Skeletal muscle satellite cell (primary cell): ENCODE measurements around the gene SMURF2.
A peak's percentile ranks its signal among the peaks of the same experiment; 100 is the strongest.
"Not testable (repeated sequence)": the region's sequence is repeated elsewhere in the genome, so short reads cannot be mapped to it uniquely, and the experiment has no call there.

Source experiments
- H3K27me3 ChIP-seq: 2 replicates; pipeline ENCODE4 v1.7.0; 2013; ENCODE audit warnings: low read length; ENCODE audit not compliant: control insufficient read depth, insufficient read depth
- H3K36me3 ChIP-seq: 2 replicates; pipeline ENCODE4 v1.7.0; 2013; ENCODE audit warnings: mild to moderate bottlenecking, control low read depth, low read length; ENCODE audit not compliant: insufficient read depth
- H3K4me1 ChIP-seq: 2 replicates; pipeline ENCODE4 v1.7.0; 2013; ENCODE audit warnings: low read length; ENCODE audit not compliant: control insufficient read depth, insufficient read depth
- H3K4me2 ChIP-seq: 2 replicates; pipeline ENCODE4 v1.7.0; 2013; ENCODE audit warnings: mild to moderate bottlenecking, low read length
- H3K4me3 ChIP-seq: 2 replicates; pipeline ENCODE4 v1.7.0; 2013; ENCODE audit warnings: low read length
- H3K9ac ChIP-seq: 2 replicates; pipeline ENCODE4 v1.7.0; 2013; ENCODE audit warnings: mild to moderate bottlenecking, low read depth, low read length, moderate library complexity
- H3K9me3 ChIP-seq: replicated peaks from 2 replicates; pipeline ENCODE4 v1.7.0; 2013; ENCODE audit warnings: mild to moderate bottlenecking, control low read depth, low read length

Gene SMURF2

GRCh38 chr17:64580384-64581315 is 81.5 kb downstream of the SMURF2 start:
- Histone ChIP-seq H3K27me3 (no peaks in the 10 kb centered on the region), H3K9me3 (no peaks in the 10 kb centered on the region), H3K4me2 (no peak overlapping the region), H3K36me3 (peaks cover 79% of the 10 kb centered on the region), H3K4me1 (peaks cover 9% of the 10 kb centered on the region), H3K9ac (no peak overlapping the region), H3K4me3 (no peak overlapping the region)

- H3K9me3 ChIP-seq, result no peaks in the 10 kb centered on the region
- H3K4me2 ChIP-seq, result no peak overlapping the region
- no peak overlapping the region for H3K4me3 ChIP-seq
- peaks cover 77% of the 10 kb centered on the region for H3K36me3 ChIP-seq
- H3K9ac ChIP-seq, result no peak overlapping the region
- no peaks in the 10 kb centered on the region for H3K27me3 ChIP-seq
- peaks cover 9% of the 10 kb centered on the region for H3K4me1 ChIP-seq
Measured at GRCh38 chr17:64579917-64580316, 82.2 kb downstream of the SMURF2 start.

GRCh38 chr17:64577025-64577424 is 85.1 kb downstream of the SMURF2 start:
- Histone ChIP-seq H3K4me1 (peaks cover 25% of the 10 kb centered on the region), H3K36me3 (peaks cover 72% of the 10 kb centered on the region)
- H3K4me2 ChIP-seq, H3K9me3 ChIP-seq, H3K4me3 ChIP-seq, H3K27me3 ChIP-seq, H3K9ac ChIP-seq: not testable (repeated sequence)

- Histone ChIP-seq H3K9ac (no peak overlapping the region), H3K4me1 (peaks cover 19% of the 10 kb centered on the region), H3K4me2 (no peak overlapping the region), H3K9me3 (no peaks in the 10 kb centered on the region), H3K27me3 (no peaks in the 10 kb centered on the region), H3K4me3 (no peak overlapping the region), H3K36me3 (peaks cover 74% of the 10 kb centered on the region)
Measured at GRCh38 chr17:64575431-64575830, 86.7 kb downstream of the SMURF2 start.

- no peaks in the 10 kb centered on the region for H3K27me3 ChIP-seq
- peaks cover 74% of the 10 kb centered on the region for H3K36me3 ChIP-seq
- no peak overlapping the region for H3K4me2 ChIP-seq
- peaks cover 19% of the 10 kb centered on the region for H3K4me1 ChIP-seq
- H3K9ac ChIP-seq, result no peak overlapping the region
- no peaks in the 10 kb centered on the region for H3K9me3 ChIP-seq
- no peak overlapping the region for H3K4me3 ChIP-seq
Measured at GRCh38 chr17:64574646-64575045, 87.5 kb downstream of the SMURF2 start.

- no peak overlapping the region for H3K4me3 ChIP-seq
- peak overlapping the region; percentile 25 for H3K9ac ChIP-seq
- no peaks in the 10 kb centered on the region for H3K27me3 ChIP-seq
- no peaks in the 10 kb centered on the region for H3K9me3 ChIP-seq
- peaks cover 19% of the 10 kb centered on the region for H3K4me1 ChIP-seq
- peak overlapping the region; percentile 22 for H3K4me2 ChIP-seq
- H3K36me3 ChIP-seq, result peaks cover 69% of the 10 kb centered on the region
Measured at GRCh38 chr17:64573214-64573613, 88.9 kb downstream of the SMURF2 start.

- no peaks in the 10 kb centered on the region for H3K27me3 ChIP-seq
- peaks cover 19% of the 10 kb centered on the region for H3K4me1 ChIP-seq
- no peak overlapping the region for H3K4me3 ChIP-seq
- H3K4me2 ChIP-seq, result peak overlapping the region; percentile 45
- no peaks in the 10 kb centered on the region for H3K9me3 ChIP-seq
- peak overlapping the region; percentile 7 for H3K9ac ChIP-seq
- H3K36me3 ChIP-seq, result peaks cover 65% of the 10 kb centered on the region
Measured at GRCh38 chr17:64572682-64573154, 89.4 kb downstream of the SMURF2 start.

- H3K4me1 ChIP-seq, result peaks cover 19% of the 10 kb centered on the region
- H3K4me3 ChIP-seq, result no peak overlapping the region
- H3K9me3 ChIP-seq, result no peaks in the 10 kb centered on the region
- H3K4me2 ChIP-seq, result no peak overlapping the region
- peaks cover 71% of the 10 kb centered on the region for H3K36me3 ChIP-seq
- peak overlapping the region; percentile 7 for H3K9ac ChIP-seq
- H3K27me3 ChIP-seq, result no peaks in the 10 kb centered on the region
Measured at GRCh38 chr17:64571746-64572145, 90.4 kb downstream of the SMURF2 start.

GRCh38 chr17:64565563-64565962 is 96.5 kb downstream of the SMURF2 start:
- no peak overlapping the region for H3K4me2 ChIP-seq
- H3K4me1 ChIP-seq, result peaks cover 4% of the 10 kb centered on the region
- no peak overlapping the region for H3K9ac ChIP-seq
- H3K4me3 ChIP-seq, result no peak overlapping the region
- peaks cover 71% of the 10 kb centered on the region for H3K36me3 ChIP-seq
- no peaks in the 10 kb centered on the region for H3K9me3 ChIP-seq
- H3K27me3 ChIP-seq, result no peaks in the 10 kb centered on the region

- peaks cover 71% of the 10 kb centered on the region for H3K36me3 ChIP-seq
- no peak overlapping the region for H3K4me3 ChIP-seq
- H3K4me1 ChIP-seq, result peaks cover 4% of the 10 kb centered on the region
- H3K9me3 ChIP-seq, result no peaks in the 10 kb centered on the region
- no peak overlapping the region for H3K4me2 ChIP-seq
- H3K9ac ChIP-seq, result no peak overlapping the region
- no peaks in the 10 kb centered on the region for H3K27me3 ChIP-seq
Measured at GRCh38 chr17:64564098-64564497, 98.0 kb downstream of the SMURF2 start.

- H3K36me3 ChIP-seq, result peaks cover 89% of the 10 kb centered on the region
Measured at GRCh38 chr17:64555281-64555680, 106.8 kb downstream of the SMURF2 start.

More at GRCh38 chr17:64555281-64555680, 106.8 kb downstream of the SMURF2 start:
- Histone ChIP-seq H3K9me3 (no peaks in the 10 kb centered on the region), H3K4me2 (no peak overlapping the region), H3K4me3 (no peak overlapping the region), H3K9ac (no peak overlapping the region), H3K27me3 (no peaks in the 10 kb centered on the region), H3K4me1 (no peaks in the 10 kb centered on the region)
